SK-N-SH treated with all-trans-retinoic acid at 6 μM for 48 hours (cell line): ENCODE results near the gene OPTN.

ENCODE experiments used
- ATAC-seq: fragments of 200-7000 bp; cut with Tn5 transposase; 3 replicates; pipeline ENCODE4 v1.9.1; 2020; ENCODE audit warnings: mild to moderate bottlenecking, moderate library complexity
- ARNTL ChIP-seq: fragments of 450-650 bp; formaldehyde crosslinking; IDR thresholded peaks from 2 replicates; pipeline ENCODE4 v1.5.0; 2020; ENCODE audit warnings: low read depth, mild to moderate bottlenecking, moderate library complexity, borderline replicate concordance
- BACH2 ChIP-seq: fragments of 250-450 bp; sonication (Bioruptor Pico); IDR thresholded peaks from 2 replicates; pipeline ENCODE4 v1.9.0; 2021; ENCODE audit warnings: mild to moderate bottlenecking, borderline replicate concordance
- CSDC2 ChIP-seq: fragments of 250-450 bp; sonication (Bioruptor Pico); IDR thresholded peaks from 2 replicates; pipeline ENCODE4 v1.5.0; 2020; ENCODE audit warnings: mild to moderate bottlenecking, moderate library complexity
- ESRRG ChIP-seq: fragments of 250-450 bp; sonication (Bioruptor Pico); IDR thresholded peaks from 2 replicates; pipeline ENCODE4 v1.6.1; 2021; ENCODE audit warnings: mild to moderate bottlenecking
- GLIS3 ChIP-seq: fragments of 250-450 bp; sonication (Bioruptor Pico); IDR thresholded peaks from 2 replicates; pipeline ENCODE4 v1.5.0; 2020; ENCODE audit warnings: mild to moderate bottlenecking, moderate library complexity
- OSR1 ChIP-seq: fragments of 250-450 bp; sonication (Bioruptor Pico); IDR thresholded peaks from 2 replicates; pipeline ENCODE4 v1.8.0; 2022; ENCODE audit warnings: moderate library complexity, mild to moderate bottlenecking, inconsistent platforms
- PPARA ChIP-seq: fragments of 250-450 bp; sonication (Bioruptor Pico); IDR thresholded peaks from 2 replicates; pipeline ENCODE4 v1.5.0; 2020; ENCODE audit warnings: mild to moderate bottlenecking, borderline replicate concordance
- RARB ChIP-seq: fragments of 250-450 bp; sonication (Bioruptor Pico); IDR thresholded peaks from 2 replicates; pipeline ENCODE4 v1.8.0; 2021; ENCODE audit warnings: mild to moderate bottlenecking, moderate library complexity
- SNAI2 ChIP-seq: fragments of 250-450 bp; sonication (Bioruptor Pico); IDR thresholded peaks from 2 replicates; pipeline ENCODE4 v1.5.0; 2020; ENCODE audit warnings: mild to moderate bottlenecking, moderate library complexity
- TCF4 ChIP-seq: fragments of 250-450 bp; sonication (Bioruptor Pico); IDR thresholded peaks from 2 replicates; pipeline ENCODE4 v1.8.0; 2021; ENCODE audit warnings: mild to moderate bottlenecking, moderate library complexity, borderline replicate concordance
- TOX ChIP-seq: fragments of 250-450 bp; sonication (Bioruptor Pico); IDR thresholded peaks from 2 replicates; pipeline ENCODE4 v1.8.0; 2021; ENCODE audit warnings: mild to moderate bottlenecking, moderate library complexity, borderline replicate concordance
- ZC3H10 ChIP-seq: fragments of 250-450 bp; sonication (Bioruptor Pico); IDR thresholded peaks from 2 replicates; pipeline ENCODE4 v1.5.1; 2021; ENCODE audit warnings: mild to moderate bottlenecking, moderate library complexity
- ZFP3 ChIP-seq: fragments of 250-450 bp; sonication (Bioruptor Pico); IDR thresholded peaks from 2 replicates; pipeline ENCODE4 v1.5.0; 2020; ENCODE audit warnings: mild to moderate bottlenecking, moderate library complexity
- ZFP30 ChIP-seq: fragments of 450-650 bp; formaldehyde crosslinking; IDR thresholded peaks from 2 replicates; pipeline ENCODE4 v1.5.0; 2022; ENCODE audit warnings: mild to moderate bottlenecking, moderate library complexity
- ZNF565 ChIP-seq: fragments of 450-650 bp; formaldehyde crosslinking; conservative IDR thresholded peaks from 2 replicates; pipeline ENCODE4 v1.5.0; 2020; ENCODE audit warnings: low read depth, mild to moderate bottlenecking, moderate library complexity
- ZNF70 ChIP-seq: fragments of 450-650 bp; formaldehyde crosslinking; IDR thresholded peaks from 2 replicates; pipeline ENCODE4 v1.5.0; 2020; ENCODE audit warnings: mild to moderate bottlenecking, moderate library complexity
- ZNF8 ChIP-seq: fragments of 450-650 bp; formaldehyde crosslinking; IDR thresholded peaks from 2 replicates; pipeline ENCODE4 v1.5.0; 2020; ENCODE audit warnings: mild to moderate bottlenecking, moderate library complexity
- TF ChIP-seq, protein P1 (sequence below): fragments of 250-450 bp; sonication (Bioruptor Pico); IDR thresholded peaks from 2 replicates; pipeline ENCODE4 v1.5.0; 2020; ENCODE audit warnings: mild to moderate bottlenecking, moderate library complexity
- TF ChIP-seq, protein P2 (sequence below): fragments of 250-450 bp; sonication (Bioruptor Pico); IDR thresholded peaks from 2 replicates; pipeline ENCODE4 v1.8.0; 2020; ENCODE audit warnings: mild to moderate bottlenecking, moderate library complexity, borderline replicate concordance
- TF ChIP-seq, protein P3 (sequence below): fragments of 250-450 bp; sonication (Bioruptor Pico); IDR thresholded peaks from 2 replicates; pipeline ENCODE4 v1.8.0; 2021; ENCODE audit warnings: low read depth, mild to moderate bottlenecking, moderate library complexity, borderline replicate concordance
- TF ChIP-seq, protein P4 (sequence below): fragments of 250-450 bp; sonication (Bioruptor Pico); IDR thresholded peaks from 2 replicates; pipeline ENCODE4 v1.5.1; 2020; ENCODE audit warnings: low read depth, mild to moderate bottlenecking, moderate library complexity

Gene OPTN

DNA sequence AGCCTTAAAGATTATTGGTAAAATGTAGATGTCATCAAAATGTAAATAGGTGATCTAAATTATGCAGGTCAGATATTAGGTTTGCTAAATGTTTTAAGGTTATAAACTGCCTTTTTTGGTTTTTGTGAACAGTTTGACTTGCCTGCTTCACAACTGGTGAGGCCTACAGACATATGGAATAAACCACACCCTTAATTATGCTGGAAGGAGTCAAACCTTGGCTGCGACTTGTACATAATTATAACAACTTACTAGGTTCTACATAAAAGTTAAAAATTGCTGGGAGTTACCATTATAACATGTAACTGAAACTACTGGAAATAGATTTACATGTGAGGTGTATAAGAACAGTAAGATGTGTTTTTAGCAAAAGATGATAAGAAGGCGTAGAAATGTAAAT is 31.5 kb upstream of the OPTN start:
- TF ChIP-seq ESRRG (CRISPR knock-in tag) (no peak), ZFP30 (CRISPR knock-in tag) (no peak), ZFP3 (CRISPR knock-in tag) (no peak), BACH2 (CRISPR knock-in tag) (no peak), PPARA (no peak), TOX (CRISPR knock-in tag) (no peak), OSR1 (no peak), SNAI2 (CRISPR knock-in tag) (no peak)
- TF ChIP-seq, protein P1, sequence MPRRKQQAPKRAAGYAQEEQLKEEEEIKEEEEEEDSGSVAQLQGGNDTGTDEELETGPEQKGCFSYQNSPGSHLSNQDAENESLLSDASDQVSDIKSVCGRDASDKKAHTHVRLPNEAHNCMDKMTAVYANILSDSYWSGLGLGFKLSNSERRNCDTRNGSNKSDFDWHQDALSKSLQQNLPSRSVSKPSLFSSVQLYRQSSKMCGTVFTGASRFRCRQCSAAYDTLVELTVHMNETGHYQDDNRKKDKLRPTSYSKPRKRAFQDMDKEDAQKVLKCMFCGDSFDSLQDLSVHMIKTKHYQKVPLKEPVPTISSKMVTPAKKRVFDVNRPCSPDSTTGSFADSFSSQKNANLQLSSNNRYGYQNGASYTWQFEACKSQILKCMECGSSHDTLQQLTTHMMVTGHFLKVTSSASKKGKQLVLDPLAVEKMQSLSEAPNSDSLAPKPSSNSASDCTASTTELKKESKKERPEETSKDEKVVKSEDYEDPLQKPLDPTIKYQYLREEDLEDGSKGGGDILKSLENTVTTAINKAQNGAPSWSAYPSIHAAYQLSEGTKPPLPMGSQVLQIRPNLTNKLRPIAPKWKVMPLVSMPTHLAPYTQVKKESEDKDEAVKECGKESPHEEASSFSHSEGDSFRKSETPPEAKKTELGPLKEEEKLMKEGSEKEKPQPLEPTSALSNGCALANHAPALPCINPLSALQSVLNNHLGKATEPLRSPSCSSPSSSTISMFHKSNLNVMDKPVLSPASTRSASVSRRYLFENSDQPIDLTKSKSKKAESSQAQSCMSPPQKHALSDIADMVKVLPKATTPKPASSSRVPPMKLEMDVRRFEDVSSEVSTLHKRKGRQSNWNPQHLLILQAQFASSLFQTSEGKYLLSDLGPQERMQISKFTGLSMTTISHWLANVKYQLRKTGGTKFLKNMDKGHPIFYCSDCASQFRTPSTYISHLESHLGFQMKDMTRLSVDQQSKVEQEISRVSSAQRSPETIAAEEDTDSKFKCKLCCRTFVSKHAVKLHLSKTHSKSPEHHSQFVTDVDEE (CRISPR knock-in tag) = no peak
- no peak for ATAC-seq

DNA sequence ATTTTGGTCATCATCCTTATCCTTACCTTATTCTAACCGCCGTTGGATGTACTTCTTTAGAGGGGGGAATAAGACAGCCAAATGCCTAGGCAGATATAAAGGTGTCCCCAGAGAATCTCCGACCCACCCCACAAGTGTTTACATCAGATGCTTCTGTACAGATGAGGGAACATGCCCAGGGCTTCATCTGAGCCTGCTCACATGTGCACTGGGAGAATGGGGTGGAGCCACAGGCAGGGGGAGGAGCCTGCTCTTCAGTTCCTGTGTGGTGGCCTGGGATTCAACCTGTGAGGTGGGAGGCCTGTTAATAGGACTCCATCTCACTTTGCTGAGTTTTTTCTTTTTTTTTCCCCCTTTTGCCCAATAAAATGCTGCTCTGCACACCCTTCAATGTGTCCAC is 27.6 kb upstream of the OPTN start:
- TF ChIP-seq, protein P2, sequence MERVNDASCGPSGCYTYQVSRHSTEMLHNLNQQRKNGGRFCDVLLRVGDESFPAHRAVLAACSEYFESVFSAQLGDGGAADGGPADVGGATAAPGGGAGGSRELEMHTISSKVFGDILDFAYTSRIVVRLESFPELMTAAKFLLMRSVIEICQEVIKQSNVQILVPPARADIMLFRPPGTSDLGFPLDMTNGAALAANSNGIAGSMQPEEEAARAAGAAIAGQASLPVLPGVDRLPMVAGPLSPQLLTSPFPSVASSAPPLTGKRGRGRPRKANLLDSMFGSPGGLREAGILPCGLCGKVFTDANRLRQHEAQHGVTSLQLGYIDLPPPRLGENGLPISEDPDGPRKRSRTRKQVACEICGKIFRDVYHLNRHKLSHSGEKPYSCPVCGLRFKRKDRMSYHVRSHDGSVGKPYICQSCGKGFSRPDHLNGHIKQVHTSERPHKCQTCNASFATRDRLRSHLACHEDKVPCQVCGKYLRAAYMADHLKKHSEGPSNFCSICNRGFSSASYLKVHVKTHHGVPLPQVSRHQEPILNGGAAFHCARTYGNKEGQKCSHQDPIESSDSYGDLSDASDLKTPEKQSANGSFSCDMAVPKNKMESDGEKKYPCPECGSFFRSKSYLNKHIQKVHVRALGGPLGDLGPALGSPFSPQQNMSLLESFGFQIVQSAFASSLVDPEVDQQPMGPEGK (CRISPR knock-in tag) = no peak
- TF ChIP-seq ZC3H10 (CRISPR knock-in tag) (no peak), TCF4 (CRISPR knock-in tag) (no peak), ZNF70 (no peak), CSDC2 (CRISPR knock-in tag) (no peak), BACH2 (CRISPR knock-in tag) (no peak), OSR1 (no peak), ZFP3 (CRISPR knock-in tag) (no peak), ZNF565 (CRISPR knock-in tag) (no peak), PPARA (no peak), ARNTL (CRISPR knock-in tag) (no peak), ESRRG (CRISPR knock-in tag) (no peak), ZNF8 (CRISPR knock-in tag) (no peak), ZFP30 (CRISPR knock-in tag) (no peak), SNAI2 (CRISPR knock-in tag) (no peak), GLIS3 (CRISPR knock-in tag) (no peak), RARB (CRISPR knock-in tag) (no peak)
- TF ChIP-seq, protein P3, sequence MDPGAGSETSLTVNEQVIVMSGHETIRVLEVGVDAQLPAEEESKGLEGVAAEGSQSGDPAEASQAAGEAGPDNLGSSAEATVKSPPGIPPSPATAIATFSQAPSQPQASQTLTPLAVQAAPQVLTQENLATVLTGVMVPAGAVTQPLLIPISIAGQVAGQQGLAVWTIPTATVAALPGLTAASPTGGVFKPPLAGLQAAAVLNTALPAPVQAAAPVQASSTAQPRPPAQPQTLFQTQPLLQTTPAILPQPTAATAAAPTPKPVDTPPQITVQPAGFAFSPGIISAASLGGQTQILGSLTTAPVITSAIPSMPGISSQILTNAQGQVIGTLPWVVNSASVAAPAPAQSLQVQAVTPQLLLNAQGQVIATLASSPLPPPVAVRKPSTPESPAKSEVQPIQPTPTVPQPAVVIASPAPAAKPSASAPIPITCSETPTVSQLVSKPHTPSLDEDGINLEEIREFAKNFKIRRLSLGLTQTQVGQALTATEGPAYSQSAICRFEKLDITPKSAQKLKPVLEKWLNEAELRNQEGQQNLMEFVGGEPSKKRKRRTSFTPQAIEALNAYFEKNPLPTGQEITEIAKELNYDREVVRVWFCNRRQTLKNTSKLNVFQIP (CRISPR knock-in tag) = no peak
- TF ChIP-seq, protein P4, sequence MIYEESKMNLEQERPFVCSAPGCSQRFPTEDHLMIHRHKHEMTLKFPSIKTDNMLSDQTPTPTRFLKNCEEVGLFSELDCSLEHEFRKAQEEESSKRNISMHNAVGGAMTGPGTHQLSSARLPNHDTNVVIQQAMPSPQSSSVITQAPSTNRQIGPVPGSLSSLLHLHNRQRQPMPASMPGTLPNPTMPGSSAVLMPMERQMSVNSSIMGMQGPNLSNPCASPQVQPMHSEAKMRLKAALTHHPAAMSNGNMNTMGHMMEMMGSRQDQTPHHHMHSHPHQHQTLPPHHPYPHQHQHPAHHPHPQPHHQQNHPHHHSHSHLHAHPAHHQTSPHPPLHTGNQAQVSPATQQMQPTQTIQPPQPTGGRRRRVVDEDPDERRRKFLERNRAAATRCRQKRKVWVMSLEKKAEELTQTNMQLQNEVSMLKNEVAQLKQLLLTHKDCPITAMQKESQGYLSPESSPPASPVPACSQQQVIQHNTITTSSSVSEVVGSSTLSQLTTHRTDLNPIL (CRISPR knock-in tag) = no peak
- TF ChIP-seq, protein P1 (CRISPR knock-in tag) = no peak
- TF ChIP-seq, all 23 proteins: peak for 0
- no peak for ATAC-seq
